Stimulated activated CD4-positive, alpha-beta T cell treated with anti-CD3 and anti-CD28 coated beads, Interleukin-1b, Interleukin-23, amount 100 ng/mL, for 1 hour (primary cell): ENCODE results near the gene ENPP7.

ENCODE experiments used
- DNase-seq, 2 donors: peaks; one replicate each; pipeline ENCODE4 v3.0.0-alpha.2; 2020; ENCODE audit warnings: low read depth in 2 of 2

ENPP7 gene

DNA sequence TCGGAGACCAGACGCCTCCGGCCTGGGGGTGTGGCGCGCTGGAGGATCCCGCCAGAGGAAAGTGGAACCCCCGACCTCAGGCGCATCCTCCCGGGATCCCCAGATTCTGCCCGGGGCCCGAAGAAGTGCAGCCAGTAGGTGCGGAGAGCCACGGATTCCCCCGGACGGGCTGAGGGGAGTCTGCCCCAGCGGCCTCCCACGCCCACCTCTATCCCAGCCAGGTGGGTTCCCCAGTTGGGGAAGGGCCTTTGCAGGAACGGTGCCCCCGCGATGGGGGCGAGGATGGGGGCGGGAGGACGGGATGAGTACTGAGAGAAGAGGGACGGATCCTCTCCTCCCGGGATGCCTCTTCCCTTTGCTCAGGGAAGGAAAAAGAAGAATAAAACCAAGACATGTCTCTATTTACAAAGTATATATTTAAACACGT lies 61.0 kb downstream of the ENPP7 start:
- DNase-seq = no peak
